OCI-LY7 (cell line): ENCODE measurements around the gene CPNE5. TPM values are rescaled to one million over a fixed set of nuclear protein-coding genes. Genes with fewer than 3 reads are reported as not detected.

ENCODE experiments used
- BruUV-seq: library from RNA; stranded (reverse); fragments of 400-500 nt; replicated peaks from 2 replicates; lab custom pipeline; 2021; lab: Mats Ljungman, UMichigan
- CTCF ChIA-PET: fragments of 300-600 bp; sonication (Branson Sonifier 250); formaldehyde crosslinking; loops from one replicate; lab custom pipeline; 2022; ENCODE audit warnings: antibody characterized with exemption; ENCODE audit not compliant: unreplicated experiment; lab: Charles Lee
- POLR2A ChIA-PET: fragments of 300-600 bp; sonication (Branson Sonifier 250); formaldehyde crosslinking; loops from one replicate; lab custom pipeline; 2022; ENCODE audit warnings: antibody characterized with exemption; lab: Charles Lee
- DNase-seq: peaks from one replicate; pipeline ENCODE4 v3.0.0-alpha.2; 2015; ENCODE audit warnings: low spot score
- H2AFZ ChIP-seq: fragments of 200-600 bp; sonication (generic), shearing (Covaris generic); 2 replicates; pipeline ENCODE4 v1.6.1; 2014; ENCODE audit warnings: mild to moderate bottlenecking, antibody characterized with exemption, low read length, moderate library complexity
- H3K27ac ChIP-seq: fragments of 200-600 bp; sonication (generic); 2 replicates; pipeline ENCODE4 v1.5.1; 2014; ENCODE audit warnings: mixed run types, low read depth, mild to moderate bottlenecking, moderate library complexity, low read length, inconsistent platforms; ENCODE audit not compliant: poor library complexity, severe bottlenecking
- H3K36me3 ChIP-seq: fragments of 200-600 bp; sonication (generic); 2 replicates; pipeline ENCODE4 v1.6.1; 2014; ENCODE audit warnings: mild to moderate bottlenecking, antibody characterized with exemption, low read length, moderate library complexity, mixed read lengths; ENCODE audit not compliant: insufficient read depth
- H3K4me1 ChIP-seq: fragments of 200-600 bp; sonication (generic); 2 replicates; pipeline ENCODE4 v1.5.1; 2014; ENCODE audit warnings: mild to moderate bottlenecking, low read length; ENCODE audit not compliant: insufficient read depth, poor library complexity, severe bottlenecking
- H3K4me2 ChIP-seq: fragments of 200-600 bp; sonication (generic); 2 replicates; pipeline ENCODE4 v1.6.1; 2014; ENCODE audit warnings: mild to moderate bottlenecking, low read length
- H3K4me3 ChIP-seq: fragments of 200-600 bp; sonication (generic); 2 replicates; pipeline ENCODE4 v1.5.1; 2014; ENCODE audit warnings: mild to moderate bottlenecking, low read depth, low read length; ENCODE audit not compliant: poor library complexity, severe bottlenecking
- H3K79me2 ChIP-seq: fragments of 200-600 bp; sonication (generic); 2 replicates; pipeline ENCODE4 v1.6.1; 2016; ENCODE audit warnings: low read depth, mild to moderate bottlenecking, low read length, moderate library complexity, mixed read lengths; ENCODE audit not compliant: insufficient read depth
- H3K9me2 ChIP-seq: fragments of 200-600 bp; sonication (generic); 2 replicates; pipeline ENCODE4 v1.6.1; 2016; ENCODE audit warnings: mild to moderate bottlenecking, low read length, mixed read lengths; ENCODE audit not compliant: insufficient read depth
- H3K9me3 ChIP-seq: fragments of 200-600 bp; sonication (generic); 2 replicates; pipeline ENCODE4 v1.6.1; 2014; ENCODE audit warnings: mild to moderate bottlenecking, mixed run types, low read length, mixed read lengths
- H4K20me1 ChIP-seq: fragments of 200-600 bp; sonication (generic); 2 replicates; pipeline ENCODE4 v1.6.1; 2014; ENCODE audit warnings: mild to moderate bottlenecking, antibody characterized with exemption, low read length, moderate library complexity, mixed read lengths; ENCODE audit not compliant: insufficient read depth
- CTCF ChIP-seq: fragments of 200-600 bp; sonication (generic); conservative IDR thresholded peaks from 2 replicates; pipeline ENCODE4 v1.5.1; 2014; ENCODE audit warnings: mild to moderate bottlenecking, antibody characterized with exemption, low read length, moderate library complexity, mixed read lengths
- EZH2phosphoT487 ChIP-seq: fragments of 200-600 bp; sonication (generic); IDR thresholded peaks from 2 replicates; pipeline ENCODE4 v1.6.1; 2018; ENCODE audit warnings: low read depth, borderline replicate concordance, mild to moderate bottlenecking, mixed run types, antibody characterized with exemption, low read length, moderate library complexity, mixed read lengths
- intact Hi-C: fragments of 100-400 bp; cut with micrococcal nuclease; formaldehyde crosslinking; loops from one replicate; pipeline ENCODE4 v1.10.0; 2022; ENCODE audit not compliant: unreplicated experiment
- total RNA-seq, 2 experiments: library from RNA; depleted of rRNA in 1 of 2; stranded (reverse); fragments of >200 nt in 1 of 2; shearing (Covaris generic) in 1 of 2; gene quantifications; 2 replicates each; pipeline ENCODE4 v1.2.3, GENCODE V29; 2014 to 2022

Gene CPNE5
- total RNA-seq, 2 experiments from 2014 or later, result 37.7 to 89.8 TPM

DNA sequence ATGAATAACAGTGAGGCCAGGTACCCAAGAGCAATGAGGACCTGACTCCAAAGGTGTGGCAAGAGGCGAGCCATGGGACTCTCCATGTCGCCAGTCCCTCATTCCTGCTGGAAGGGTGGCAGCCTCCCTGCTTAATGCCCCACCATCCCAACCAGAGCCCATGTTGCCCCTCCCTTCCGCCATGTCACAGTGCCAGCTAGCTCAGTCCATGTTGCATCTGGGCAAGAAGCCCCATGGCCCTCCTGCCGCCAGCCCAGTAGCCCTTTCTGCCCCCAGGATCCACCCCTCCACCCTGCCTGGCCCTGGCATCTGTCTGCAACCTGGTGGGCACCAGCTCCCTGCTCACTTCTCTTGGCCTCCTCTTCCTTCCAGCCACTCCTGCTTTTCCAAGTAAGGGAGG lies 6.0 kb upstream of the CPNE5 start:
- Histone ChIP-seq H4K20me1 (no peaks in the 10 kb centered on the region), H3K9me2 (no peaks in the 10 kb centered on the region), H3K4me3 (no peak overlapping the region), H3K36me3 (no peaks in the 10 kb centered on the region), H3K79me2 (no peaks in the 10 kb centered on the region), H3K27ac (no peak overlapping the region), H3K4me1 (no peaks in the 10 kb centered on the region), H2AFZ (no peak overlapping the region), H3K9me3 (no peaks in the 10 kb centered on the region), H3K4me2 (no peak overlapping the region)
- BruUV-seq, result no TSS peak
- intact Hi-C loops, result no loop called here
- TF ChIP-seq EZH2phosphoT487 (no peak), CTCF (no peak)
- POLR2A ChIA-PET, result no interaction called here
- CTCF ChIA-PET, result no interaction called here
- no peak for DNase-seq

DNA sequence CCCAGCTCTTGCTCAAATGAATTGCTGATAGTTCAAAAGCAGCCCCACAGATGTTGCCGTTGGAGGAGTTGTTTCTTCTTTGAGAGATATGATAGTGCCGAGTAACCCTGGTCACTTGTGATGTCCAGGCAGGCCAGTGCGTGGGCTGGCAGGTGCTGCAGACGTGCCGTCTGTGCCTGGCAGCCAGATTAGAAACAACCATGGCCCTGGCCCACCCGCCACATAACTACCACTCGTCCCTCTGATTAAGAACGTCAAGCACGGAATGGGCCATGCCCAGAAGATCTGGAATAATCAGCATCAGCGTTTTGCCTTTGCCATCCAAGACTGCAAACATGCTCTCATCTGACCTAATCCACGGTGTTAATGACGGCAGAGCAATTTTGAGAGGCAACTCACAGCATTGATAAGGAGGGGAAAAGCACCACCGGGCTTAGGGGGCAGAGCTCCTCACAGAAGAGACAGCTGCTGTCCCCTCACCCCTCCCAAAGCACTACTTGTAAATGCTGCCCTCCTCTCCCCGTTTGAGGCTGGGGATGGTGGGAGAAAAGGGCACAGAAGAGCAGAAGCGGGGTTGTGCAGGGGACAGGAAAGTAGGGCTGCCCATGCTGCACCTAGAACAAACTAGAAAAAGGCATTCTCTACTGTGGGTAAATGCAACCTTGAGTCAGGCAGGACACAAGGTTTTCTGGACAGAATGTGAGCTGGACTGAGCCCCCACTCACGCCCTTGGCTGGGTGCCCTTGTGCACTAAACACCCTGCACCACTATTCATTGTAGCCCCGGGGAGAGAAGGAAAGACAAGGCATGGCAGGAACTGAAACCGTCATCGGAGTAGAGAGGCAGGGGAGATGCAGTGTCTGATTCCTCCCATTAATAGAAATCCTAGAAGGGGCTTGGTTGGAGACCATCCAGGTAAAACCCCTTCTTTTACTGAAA lies 5.3 kb upstream of the CPNE5 start:
- ChIA-PET CTCF (no interaction called here), POLR2A (interaction anchor here (0.7 kb wide), 1 partner anchor 92 kb away, joined by 3 read pairs; no protein-coding TSS in a partner anchor)
- no peak for TF ChIP-seq CTCF
- DNase-seq, result no peak
- H3K79me2 ChIP-seq, result no peaks in the 10 kb centered on the region
- H2AFZ ChIP-seq, result no peak overlapping the region
- H3K9me3 ChIP-seq, result no peaks in the 10 kb centered on the region
- H4K20me1 ChIP-seq, result no peaks in the 10 kb centered on the region
- no peaks in the 10 kb centered on the region for H3K9me2 ChIP-seq
- H3K4me2 ChIP-seq, result no peak overlapping the region
- BruUV-seq, result no TSS peak
- no peaks in the 10 kb centered on the region for H3K4me1 ChIP-seq
- intact Hi-C loops, result no loop called here
- H3K4me3 ChIP-seq, result no peak overlapping the region
- no peaks in the 10 kb centered on the region for H3K36me3 ChIP-seq
- no peak overlapping the region for H3K27ac ChIP-seq

DNA sequence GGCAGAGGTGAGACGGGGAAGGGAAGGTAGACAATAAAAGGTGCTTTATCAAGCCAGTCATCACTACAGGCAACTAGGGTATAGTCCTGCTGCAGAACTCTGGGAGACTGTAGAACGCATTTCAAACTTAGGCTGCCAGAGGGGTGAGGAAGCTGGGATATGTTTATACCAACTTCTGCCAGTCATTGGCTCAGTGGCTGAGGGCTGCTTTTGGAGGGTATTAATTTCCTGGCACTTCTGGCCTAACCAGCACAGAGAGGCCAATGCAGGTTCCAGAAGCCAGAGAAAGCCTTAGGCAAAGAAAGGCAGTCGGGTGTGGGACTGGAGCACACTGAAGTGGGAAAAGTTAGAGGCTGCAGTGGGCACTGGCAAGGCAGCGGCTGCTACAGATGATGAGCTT lies 3.9 kb upstream of the CPNE5 start:
- Histone ChIP-seq H2AFZ (no peak overlapping the region), H3K4me3 (no peak overlapping the region), H3K36me3 (no peaks in the 10 kb centered on the region), H3K9me2 (no peaks in the 10 kb centered on the region), H3K9me3 (no peaks in the 10 kb centered on the region), H3K79me2 (no peaks in the 10 kb centered on the region), H4K20me1 (no peaks in the 10 kb centered on the region), H3K4me1 (no peaks in the 10 kb centered on the region), H3K27ac (no peak overlapping the region), H3K4me2 (no peak overlapping the region)
- ChIA-PET POLR2A (no interaction called here), CTCF (no interaction called here)
- no peak for DNase-seq
- intact Hi-C loops, result no loop called here
- TF ChIP-seq CTCF, result no peak
- TF ChIP-seq EZH2phosphoT487, result no peak
- no TSS peak for BruUV-seq
